Spleen (tissue), 11 donors: ENCODE data around the gene PMPCA. TPM values are rescaled to one million over a fixed set of nuclear protein-coding genes. Genes with fewer than 3 reads are reported as not detected.

Experiments
- DNase-seq: peaks from one replicate; pipeline ENCODE4 v3.0.0-alpha.2; 2020
- H3K27ac ChIP-seq, 8 donors: fragments of 200-600 bp; sonication (generic) in 7 of 8; 1 replicate in 4 of 8; 2 replicates in 4 of 8; pipeline versions ENCODE4 v1.5.0 to v1.8.0; 2016 to 2021; ENCODE audit warnings: inconsistent platforms in 4 of 8, mild to moderate bottlenecking in 4 of 8, moderate library complexity in 1 of 8
- H3K27me3 ChIP-seq, 7 donors: fragments of 200-600 bp; sonication (generic) in 6 of 7; replicated peaks in 1 of 7; 1 replicate in 4 of 7; 2 replicates in 3 of 7; pipeline versions ENCODE4 v1.5.0 to v1.8.0; 2016 to 2021; ENCODE audit warnings: inconsistent platforms in 3 of 7, mild to moderate bottlenecking in 1 of 7
- H3K36me3 ChIP-seq, 6 donors: fragments of 200-600 bp; sonication (generic) in 5 of 6; 1 replicate in 4 of 6; 2 replicates in 2 of 6; pipeline versions ENCODE4 v1.5.0 to v1.8.0; 2016 to 2021; ENCODE audit warnings: inconsistent platforms in 2 of 6
- H3K4me1 ChIP-seq, 6 donors: fragments of 200-600 bp; sonication (generic) in 5 of 6; 1 replicate in 3 of 6; 2 replicates in 3 of 6; pipeline versions ENCODE4 v1.5.0 to v1.8.0; 2016 to 2021; ENCODE audit warnings: inconsistent platforms in 3 of 6
- H3K4me3 ChIP-seq, 8 donors: fragments of 200-600 bp; sonication (generic) in 7 of 8; 1 replicate in 4 of 8; 2 replicates in 4 of 8; pipeline versions ENCODE4 v1.5.0 to v1.8.0; 2016 to 2021; ENCODE audit warnings: inconsistent platforms in 4 of 8, mild to moderate bottlenecking in 4 of 8, moderate library complexity in 2 of 8
- H3K9me3 ChIP-seq, 8 donors: fragments of 200-600 bp; sonication (generic) in 7 of 8; 1 replicate in 4 of 8; 2 replicates in 4 of 8; pipeline versions ENCODE4 v1.5.0 to v1.8.0; 2016 to 2021; ENCODE audit warnings: inconsistent platforms in 4 of 8
- CTCF ChIP-seq, 11 experiments: fragments of 200-600 bp in 7 of 11; fragments of 450-650 bp in 4 of 11; sonication (generic) in 4 of 11; IDR thresholded peaks in 8 of 11; conservative IDR thresholded peaks in 3 of 11; 1 replicate in 7 of 11; 2 replicates in 4 of 11; pipeline versions ENCODE4 v1.4.0 to v1.8.0; 2016 to 2021; ENCODE audit warnings: antibody characterized with exemption in 11 of 11, inconsistent platforms in 4 of 11, mild to moderate bottlenecking in 1 of 11
- POLR2A ChIP-seq, 3 donors: fragments of 450-650 bp; IDR thresholded peaks; one replicate each; pipeline ENCODE4 v1.5.1; 2017; ENCODE audit warnings: antibody characterized with exemption in 3 of 3, mild to moderate bottlenecking in 1 of 3
- POLR2AphosphoS5 ChIP-seq, 3 donors: sonication (generic); formaldehyde crosslinking; IDR thresholded peaks; one replicate each; pipeline ENCODE4 v1.5.1; 2017; ENCODE audit warnings: antibody characterized with exemption in 3 of 3
- WGBS, 5 donors: extraction: QIAGEN DNeasy Blood & Tissue Kit in 3 of 5; methylation state at CpG; one replicate each; pipeline versions ENCODE4 v1.1.5 to v1.1.7; 2013 to 2018; 5-methylcytosine and 5-hydroxymethylcytosine counted together
- intact Hi-C: fragments of 100-400 bp; cut with DNase I; formaldehyde crosslinking; loops from one replicate; pipeline ENCODE4 v1.15.0; 2023; ENCODE audit warnings: low total_unique reads
- polyA plus RNA-seq, 3 donors: library from polyadenylated mRNA; stranded (reverse); fragments of 200-250 nt; gene quantifications; one replicate each; pipeline ENCODE4 v1.2.1, GENCODE V29; 2013
- total RNA-seq, 7 donors: library from RNA; depleted of rRNA in 3 of 7; stranded (reverse); fragments of >200 nt in 3 of 7; fragmentation: NEBNext Ultra II Directional in 4 of 7; extraction: Animal tissue kit (Norgen Biotek cat#: 25700) in 4 of 7; gene quantifications; one replicate each; pipeline versions ENCODE4 v1.1.0 to v1.2.1, GENCODE V29; 2016 to 2021
- donor health status: healthy with polysubstance abuse.
- donor health status: DM: no; HTN: no; CAD: no; lungs with moderate emphysema.
- donor health status: DM: no; HTN: no; CAD: no.
- donor health status: Bipolar disorder and iron deficiency.
- donor health status: healthy.
- donor health status: DM: no; HTN: no; CAD: no.
- donor health status: DM: yes; HTN: yes; CAD: no.

The PMPCA gene
- total and polyA plus RNA-seq, 10 donors = 36.8 to 56.2 (median 47.1) TPM

DNA sequence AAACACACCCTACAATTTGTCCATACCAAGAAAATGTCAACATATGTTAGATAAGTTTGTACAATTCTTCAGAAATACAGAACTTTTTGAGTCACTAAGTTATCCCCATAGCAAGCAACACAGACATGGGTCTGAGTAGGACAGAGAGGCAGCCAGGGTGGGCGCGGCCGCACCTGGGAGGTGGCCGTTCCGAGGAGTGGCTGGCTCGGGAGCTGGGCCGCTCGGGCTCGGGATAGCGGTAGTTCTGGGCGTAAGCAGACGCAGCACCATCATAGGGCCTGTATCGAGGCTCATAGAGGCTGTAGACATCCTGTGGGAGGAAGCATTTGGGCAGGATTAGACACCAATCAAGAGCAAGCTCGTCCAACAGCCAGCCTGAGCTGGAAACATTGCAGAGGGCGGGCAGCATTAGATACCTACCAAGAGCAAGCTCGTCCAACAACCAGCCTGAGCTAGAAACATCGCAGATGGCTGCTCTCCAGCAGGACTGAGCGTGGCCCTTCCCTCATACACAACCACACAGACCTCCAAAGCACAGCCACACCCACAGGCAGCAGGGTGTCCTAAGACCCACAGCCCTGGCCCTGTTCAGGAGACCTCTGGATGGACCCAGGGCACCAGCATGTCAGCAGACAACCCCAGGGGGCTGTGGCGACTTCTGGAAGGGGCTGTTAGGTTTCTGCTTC is 61.5 kb downstream of the PMPCA start:
- Histone ChIP-seq H3K4me1 (peaks cover 0 to 31% (median 12%) of the 10 kb centered on the region in 6 donors), H3K9me3 (no peaks in the 10 kb centered on the region), H3K27me3 (no peaks in the 10 kb centered on the region), H3K4me3 (no peak overlapping the region), H3K36me3 (peaks cover 8 to 100% (median 99%) of the 10 kb centered on the region in 6 donors), H3K27ac (peak overlapping the region in 6 of 8 donors; percentile 33 to 55 (median 43))
- WGBS, 5 donors = 90 to 96% (median 93%) methylated on average over 18 to 19 of the region's 19 CpGs
- DNase-seq = no peak
- TF ChIP-seq POLR2A (IDR thresholded peaks at IDR 0.05) = no peak
- peak in 1 of 3 donors; percentile 53 for TF ChIP-seq POLR2AphosphoS5 (IDR thresholded peaks at IDR 0.05)
- TF ChIP-seq CTCF (IDR thresholded peaks at IDR 0.05 in 8 of 11, conservative IDR thresholded peaks at IDR 0.05 in 3 of 11) = no peak
- intact Hi-C loops = no loop called here

- Histone ChIP-seq H3K9me3 (no peaks in the 10 kb centered on the region), H3K36me3 (peaks cover 3 to 100% (median 98%) of the 10 kb centered on the region in 6 donors), H3K27me3 (no peaks in the 10 kb centered on the region), H3K4me3 (no peak overlapping the region), H3K27ac (peak overlapping the region in 7 of 8 donors; percentile 33 to 55 (median 41)), H3K4me1 (peaks cover 0 to 34% (median 14%) of the 10 kb centered on the region in 6 donors)
- DNase-seq = no peak
- intact Hi-C loops = no loop called here
- TF ChIP-seq POLR2AphosphoS5 (IDR thresholded peaks at IDR 0.05) (peak; percentile 41 to 75 (median 55)), POLR2A (IDR thresholded peaks at IDR 0.05) (no peak)
- 79 to 87% (median 83%) methylated on average over 25 to 28 of the region's 28 CpGs for WGBS, 5 donors
Observed at GRCh38 chr9:136472640-136473353, 62.3 kb downstream of the PMPCA start.

GRCh38 chr9:136473354-136473721 is 62.9 kb downstream of the PMPCA start:
- Histone ChIP-seq H3K4me1 (peaks cover 0 to 40% (median 16%) of the 10 kb centered on the region in 6 donors), H3K9me3 (no peaks in the 10 kb centered on the region), H3K36me3 (peaks cover 3 to 100% (median 98%) of the 10 kb centered on the region in 6 donors), H3K4me3 (no peak overlapping the region), H3K27me3 (no peaks in the 10 kb centered on the region), H3K27ac (peak overlapping the region in 4 of 8 donors; percentile 33 to 55 (median 48))
- DNase-seq = no peak
- TF ChIP-seq POLR2A (IDR thresholded peaks at IDR 0.05) = no peak
- no peak for TF ChIP-seq POLR2AphosphoS5 (IDR thresholded peaks at IDR 0.05)
- no peak for TF ChIP-seq CTCF (IDR thresholded peaks at IDR 0.05 in 8 of 11, conservative IDR thresholded peaks at IDR 0.05 in 3 of 11)
- 90 to 96% (median 95%) methylated on average over 14 of the region's 14 CpGs for WGBS, 5 donors
- intact Hi-C loops = no loop called here

Other genes starting within 250 kb of the PMPCA start
- not detected for gene LHX3, start 205.5 kb upstream of the PMPCA start, total RNA-seq
- gene LHX3, start 205.5 kb upstream of the PMPCA start, polyA plus RNA-seq = not detected
- 10 to 100 TPM; 13.2 to 20.3 (median 19.2) TPM for gene QSOX2, start 164.8 kb upstream of the PMPCA start, total RNA-seq
- gene QSOX2, start 164.8 kb upstream of the PMPCA start, polyA plus RNA-seq = 10 to 100 TPM; 12.3 to 15.3 (median 14.2) TPM
- gene CCDC187, start 106.6 kb upstream of the PMPCA start, total RNA-seq = under 1 TPM in 5 of 7 donors, not detected in 2; 0.03 to 0.15 (median 0.10) TPM
- under 1 TPM; 0.10 to 0.20 (median 0.13) TPM for gene CCDC187, start 106.6 kb upstream of the PMPCA start, polyA plus RNA-seq
- gene GPSM1, start 83.1 kb upstream of the PMPCA start, total RNA-seq = 10 to 100 TPM in 5 of 7 donors, 1 to 10 TPM in 2; 9.5 to 27.9 (median 14.3) TPM
- gene GPSM1, start 83.1 kb upstream of the PMPCA start, polyA plus RNA-seq = 10 to 100 TPM in 1 of 3 donors, 1 to 10 TPM in 2; 4.5 to 20.5 (median 9.3) TPM
- gene DNLZ, start 46.9 kb upstream of the PMPCA start, total RNA-seq = 10 to 100 TPM; 15.8 to 29.8 (median 22.7) TPM
- 10 to 100 TPM; 20.5 to 24.0 (median 22.0) TPM for gene DNLZ, start 46.9 kb upstream of the PMPCA start, polyA plus RNA-seq
- gene CARD9, start 37.0 kb upstream of the PMPCA start, total RNA-seq = 10 to 100 TPM; 11.6 to 25.5 (median 19.5) TPM
- gene CARD9, start 37.0 kb upstream of the PMPCA start, polyA plus RNA-seq = 10 to 100 TPM in 2 of 3 donors, 1 to 10 TPM in 1; 5.7 to 17.3 (median 16.1) TPM
- 10 to 100 TPM in 4 of 7 donors, 1 to 10 TPM in 3; 6.4 to 14.5 (median 10.3) TPM for gene SNAPC4, start 10.5 kb upstream of the PMPCA start, total RNA-seq
- gene SNAPC4, start 10.5 kb upstream of the PMPCA start, polyA plus RNA-seq = 10 to 100 TPM in 1 of 3 donors, 1 to 10 TPM in 2; 4.6 to 13.6 (median 9.4) TPM
- gene ENTR1, start within 50 bp of the PMPCA start, total RNA-seq = 10 to 100 TPM; 38.5 to 67.4 (median 58.7) TPM
- 10 to 100 TPM; 45.6 to 78.5 (median 70.1) TPM for gene ENTR1, start within 50 bp of the PMPCA start, polyA plus RNA-seq
- 10 to 100 TPM; 13.1 to 25.3 (median 18.7) TPM for gene INPP5E, start 29.2 kb downstream of the PMPCA start, total RNA-seq
- gene INPP5E, start 29.2 kb downstream of the PMPCA start, polyA plus RNA-seq = 10 to 100 TPM in 2 of 3 donors, 1 to 10 TPM in 1; 7.8 to 20.3 (median 15.7) TPM
- gene SEC16A, start 72.4 kb downstream of the PMPCA start, total RNA-seq = 10 to 100 TPM; 74.6 to 92.1 (median 87.8) TPM
- 10 to 100 TPM; 35.0 to 58.9 (median 52.6) TPM for gene SEC16A, start 72.4 kb downstream of the PMPCA start, polyA plus RNA-seq
- 100 to 1,000 TPM in 4 of 7 donors, 10 to 100 TPM in 3; 88.6 to 140 (median 117) TPM for gene NOTCH1, start 135.4 kb downstream of the PMPCA start, total RNA-seq
- gene NOTCH1, start 135.4 kb downstream of the PMPCA start, polyA plus RNA-seq = 10 to 100 TPM in 1 of 3 donors, 1 to 10 TPM in 2; 4.9 to 27.2 (median 8.3) TPM